Neural cell (in vitro differentiated cells): ENCODE measurements around the gene MINDY2. TPM values are rescaled to one million over a fixed set of nuclear protein-coding genes. Genes with fewer than 3 reads are reported as not detected.
"Not testable (repeated sequence)": the region's sequence is repeated elsewhere in the genome, so short reads cannot be mapped to it uniquely, and the experiment has no call there.

Experiments used
- H2AFZ ChIP-seq: fragments of 200-600, 300-800 bp; sonication (generic), shearing (Covaris generic); 2 replicates; pipeline ENCODE4 v1.6.0; 2014; ENCODE audit warnings: low read depth, mild to moderate bottlenecking, antibody characterized with exemption, low read length, moderate library complexity
- H3F3A ChIP-seq: fragments of 200-600 bp; shearing (Covaris generic); 2 replicates; pipeline ENCODE4 v1.6.1; 2016; ENCODE audit warnings: mild to moderate bottlenecking, moderate library complexity, mixed read lengths, antibody characterized with exemption, low read length; ENCODE audit not compliant: insufficient read depth, poor library complexity, severe bottlenecking
- H3K27ac ChIP-seq: fragments of 200-600, 300-800 bp; sonication (generic), shearing (Covaris generic); 2 replicates; pipeline ENCODE4 v1.5.1; 2014; ENCODE audit warnings: mild to moderate bottlenecking, low read length, moderate library complexity
- H3K27me3 ChIP-seq: fragments of 300-800, 200-600 bp; sonication (generic), shearing (Covaris generic); 2 replicates; pipeline ENCODE4 v1.6.0; 2014; ENCODE audit warnings: mild to moderate bottlenecking, low read depth, low read length, moderate library complexity; ENCODE audit not compliant: insufficient read depth
- H3K36me3 ChIP-seq: fragments of 300-800, 200-600 bp; sonication (generic), shearing (Covaris generic); 2 replicates; pipeline ENCODE4 v1.5.1; 2014; ENCODE audit warnings: mild to moderate bottlenecking, antibody characterized with exemption, low read length, moderate library complexity; ENCODE audit not compliant: insufficient read depth
- H3K4me2 ChIP-seq: fragments of 300-800, 200-600 bp; sonication (generic), shearing (Covaris generic); 2 replicates; pipeline ENCODE4 v1.6.0; 2014; ENCODE audit warnings: mild to moderate bottlenecking, low read length
- H3K4me3 ChIP-seq: fragments of 300-800, 200-600 bp; sonication (generic), shearing (Covaris generic); 2 replicates; pipeline ENCODE4 v1.5.1; 2014; ENCODE audit warnings: mild to moderate bottlenecking, low read length, moderate library complexity
- H3K79me2 ChIP-seq: fragments of 200-600 bp; shearing (Covaris generic); replicated peaks from 2 replicates; pipeline ENCODE4 v1.6.0; 2014; ENCODE audit warnings: mild to moderate bottlenecking, low read length, moderate library complexity; ENCODE audit not compliant: insufficient read depth
- H3K9ac ChIP-seq: fragments of 300-800, 200-600 bp; sonication (generic), shearing (Covaris generic); 2 replicates; pipeline ENCODE4 v1.6.1; 2016; ENCODE audit warnings: mild to moderate bottlenecking, low read length, mixed read lengths
- H3K9me2 ChIP-seq: fragments of 200-600 bp; shearing (Covaris generic); 2 replicates; pipeline ENCODE4 v1.6.1; 2016; ENCODE audit warnings: mild to moderate bottlenecking, low read length, mixed read lengths; ENCODE audit not compliant: insufficient read depth
- H3K9me3 ChIP-seq: fragments of 200-600, 300-800 bp; sonication (generic), shearing (Covaris generic); 2 replicates; pipeline ENCODE4 v1.6.1; 2016; ENCODE audit warnings: mild to moderate bottlenecking, mixed run types, low read length, moderate library complexity, mixed read lengths
- H4K20me1 ChIP-seq: fragments of 200-600 bp; shearing (Covaris generic); 2 replicates; pipeline ENCODE4 v1.6.1; 2016; ENCODE audit warnings: mild to moderate bottlenecking, mixed run types; ENCODE audit not compliant: insufficient read depth
- CTCF ChIP-seq: fragments of 450-650 bp; IDR thresholded peaks from 2 replicates; pipeline ENCODE4 v1.5.1; 2014; ENCODE audit warnings: antibody characterized with exemption, mild to moderate bottlenecking, moderate library complexity; ENCODE audit not compliant: poor library complexity, severe bottlenecking
- EP300 ChIP-seq: fragments of 450-650 bp; conservative IDR thresholded peaks from 2 replicates; pipeline ENCODE4 v1.6.1; 2014; ENCODE audit warnings: antibody characterized with exemption, mild to moderate bottlenecking, moderate library complexity; ENCODE audit not compliant: poor library complexity, severe bottlenecking
- EZH2 ChIP-seq: fragments of 200-600, 300-800 bp; shearing (Covaris generic), sonication (generic); IDR thresholded peaks from 2 replicates; pipeline ENCODE4 v1.6.1; 2014; ENCODE audit warnings: antibody characterized with exemption, low read length, borderline replicate concordance, mild to moderate bottlenecking; ENCODE audit not compliant: insufficient read depth, poor library complexity, severe bottlenecking
- MXI1 ChIP-seq: fragments of 450-650 bp; conservative IDR thresholded peaks from 2 replicates; pipeline ENCODE4 v1.6.1; 2014; ENCODE audit warnings: antibody characterized with exemption, mild to moderate bottlenecking; ENCODE audit not compliant: poor library complexity, severe bottlenecking
- POLR2AphosphoS5 ChIP-seq: IDR thresholded peaks from 2 replicates; pipeline ENCODE4 v1.6.1; 2012
- RAD21 ChIP-seq: fragments of 450-650 bp; conservative IDR thresholded peaks from 2 replicates; pipeline ENCODE4 v1.6.1; 2014; ENCODE audit warnings: antibody characterized with exemption, mild to moderate bottlenecking, moderate library complexity
- REST ChIP-seq: IDR thresholded peaks from 2 replicates; pipeline ENCODE4 v1.6.1; 2012; ENCODE audit warnings: borderline replicate concordance
- SMC3 ChIP-seq: fragments of 450-650 bp; conservative IDR thresholded peaks from 2 replicates; pipeline ENCODE4 v1.6.1; 2014; ENCODE audit warnings: antibody characterized with exemption, mild to moderate bottlenecking, moderate library complexity; ENCODE audit not compliant: poor library complexity
- TAF1 ChIP-seq: IDR thresholded peaks from 2 replicates; pipeline ENCODE4 v1.6.1; 2012; ENCODE audit warnings: low read depth
- polyA plus RNA-seq: library from polyadenylated mRNA; depleted of rRNA; stranded (reverse); fragments of >200 nt; gene quantifications from 2 replicates; pipeline ENCODE4 v1.2.3, GENCODE V29; 2014

Gene MINDY2
- polyA plus RNA-seq, 1 donor from 2014 or later: 22.8 TPM

- no peaks in the 10 kb centered on the region for H3K9me3 ChIP-seq
- H3K36me3 ChIP-seq: no peaks in the 10 kb centered on the region
- H3K27ac ChIP-seq: no peak overlapping the region
- H3K27me3 ChIP-seq: no peaks in the 10 kb centered on the region
- no peak overlapping the region for H3K9ac ChIP-seq
- no peaks in the 10 kb centered on the region for H3K79me2 ChIP-seq
- H4K20me1 ChIP-seq: no peaks in the 10 kb centered on the region
- TF ChIP-seq REST (no peak), TAF1 (no peak), RAD21 (no peak), EZH2 (no peak), POLR2AphosphoS5 (no peak), MXI1 (no peak), EP300 (no peak), CTCF (no peak), SMC3 (no peak)
- H3F3A ChIP-seq: no peaks in the 10 kb centered on the region
- H3K4me2 ChIP-seq: no peak overlapping the region
- H3K9me2 ChIP-seq: no peaks in the 10 kb centered on the region
- H3K4me3 ChIP-seq: no peak overlapping the region
- H2AFZ ChIP-seq: no peak overlapping the region
These were observed 59.5 kb downstream of the MINDY2 start for GRCh38 chr15:58830556-58830955.

GRCh38 chr15:58833681-58834426, 62.8 kb downstream of the MINDY2 start:
- H3K4me3 ChIP-seq, H3K36me3 ChIP-seq, H3K27ac ChIP-seq, H3F3A ChIP-seq, H3K9me3 ChIP-seq, H3K9ac ChIP-seq, H4K20me1 ChIP-seq, H3K27me3 ChIP-seq, H3K4me2 ChIP-seq, H2AFZ ChIP-seq, H3K79me2 ChIP-seq, H3K9me2 ChIP-seq: not testable (repeated sequence)

GRCh38 chr15:58839485-58839884, 68.4 kb downstream of the MINDY2 start:
- H3K79me2 ChIP-seq: no peaks in the 10 kb centered on the region
- H3K36me3 ChIP-seq: no peaks in the 10 kb centered on the region
- H2AFZ ChIP-seq: no peak overlapping the region
- H3K4me3 ChIP-seq: no peak overlapping the region
- H3K9me2 ChIP-seq: no peaks in the 10 kb centered on the region
- no peak overlapping the region for H3K9ac ChIP-seq
- H3K4me2 ChIP-seq: no peak overlapping the region
- no peaks in the 10 kb centered on the region for H3K27me3 ChIP-seq
- no peak overlapping the region for H3K27ac ChIP-seq
- H3F3A ChIP-seq: no peaks in the 10 kb centered on the region
- H3K9me3 ChIP-seq: no peaks in the 10 kb centered on the region
- no peaks in the 10 kb centered on the region for H4K20me1 ChIP-seq
- no peak for TF ChIP-seq MXI1
- TF ChIP-seq POLR2AphosphoS5: no peak
- no peak for TF ChIP-seq EP300
- TF ChIP-seq REST: no peak
- TF ChIP-seq EZH2: no peak
- no peak for TF ChIP-seq SMC3
- no peak for TF ChIP-seq CTCF
- no peak for TF ChIP-seq RAD21
- no peak for TF ChIP-seq TAF1
